Right atrium auricular region (tissue), 2 donors: ENCODE data around the gene VTN. TPM values are rescaled to one million over a fixed set of nuclear protein-coding genes. Genes with fewer than 3 reads are reported as not detected.
"Not testable (repeated sequence)": the region's sequence is repeated elsewhere in the genome, so short reads cannot be mapped to it uniquely, and the experiment has no call there.

Source experiments
- DNase-seq: peaks from one replicate; pipeline ENCODE4 v3.0.0-alpha.2; 2019; ENCODE audit warnings: low spot score
- H3K27ac ChIP-seq, 2 donors: fragments of 200-600 bp; sonication (generic); 1 replicate in 1 of 2; 2 replicates in 1 of 2; pipeline ENCODE4 v1.5.1; 2016 to 2019
- H3K27me3 ChIP-seq, 2 donors: fragments of 200-600 bp; sonication (generic); one replicate each; pipeline versions ENCODE4 v1.5.1 to v1.6.0; 2017 to 2019
- H3K36me3 ChIP-seq: fragments of 200-600 bp; sonication (generic); one replicate; pipeline ENCODE4 v1.5.1; 2016
- H3K4me1 ChIP-seq, 2 donors: fragments of 200-600 bp; sonication (generic); one replicate each; pipeline versions ENCODE4 v1.5.1 to v1.6.0; 2017 to 2019
- H3K4me3 ChIP-seq, 2 donors: fragments of 200-600 bp; sonication (generic); 1 replicate in 1 of 2; 2 replicates in 1 of 2; pipeline ENCODE4 v1.5.1; 2017 to 2019; ENCODE audit warnings: mild to moderate bottlenecking in 1 of 2, moderate library complexity in 1 of 2
- H3K9me3 ChIP-seq, 2 donors: fragments of 200-600 bp; sonication (generic); one replicate each; pipeline ENCODE4 v1.5.1; 2019
- CTCF ChIP-seq, 2 donors: fragments of 200-600 bp; sonication (generic); IDR thresholded peaks; one replicate each; pipeline ENCODE4 v1.5.1; 2019; ENCODE audit warnings: antibody characterized with exemption in 2 of 2
- total RNA-seq, 2 donors: library from RNA; depleted of rRNA; stranded (reverse); fragments of >200 nt; gene quantifications; one replicate each; pipeline ENCODE4 v1.1.0, GENCODE V29; 2016

Gene VTN
- total RNA-seq, 2 donors from 2014 or later, result 5.4 to 86.7 TPM

- peaks cover 88% of the 10 kb centered on the region for H3K36me3 ChIP-seq
- no peak overlapping the region for H3K27ac ChIP-seq
- DNase-seq, result no peak
- H3K4me1 ChIP-seq, result peaks cover 0 to 50% of the 10 kb centered on the region in 2 donors
- H3K4me3 ChIP-seq, result no peak overlapping the region
- no peaks in the 10 kb centered on the region for H3K27me3 ChIP-seq
- H3K9me3 ChIP-seq, result no peaks in the 10 kb centered on the region
- no peak for TF ChIP-seq CTCF (IDR thresholded peaks at IDR 0.05)
These were observed 26.6 kb downstream of the VTN start for GRCh38 chr17:28343491-28343932.

GRCh38 chr17:28342313-28342712, 27.8 kb downstream of the VTN start:
- Histone ChIP-seq H3K36me3 (peaks cover 76% of the 10 kb centered on the region), H3K4me3 (no peak overlapping the region), H3K27ac (no peak overlapping the region), H3K4me1 (peaks cover 0 to 56% of the 10 kb centered on the region in 2 donors), H3K9me3 (no peaks in the 10 kb centered on the region), H3K27me3 (no peaks in the 10 kb centered on the region)
- no peak for TF ChIP-seq CTCF (IDR thresholded peaks at IDR 0.05)
- no peak for DNase-seq

GRCh38 chr17:28341516-28341915, 28.6 kb downstream of the VTN start:
- no peak overlapping the region for H3K4me3 ChIP-seq
- H3K4me1 ChIP-seq, result peaks cover 0 to 56% of the 10 kb centered on the region in 2 donors
- no peak overlapping the region for H3K27ac ChIP-seq
- TF ChIP-seq CTCF (IDR thresholded peaks at IDR 0.05), result no peak
- H3K9me3 ChIP-seq, result no peaks in the 10 kb centered on the region
- no peaks in the 10 kb centered on the region for H3K27me3 ChIP-seq
- peaks cover 69% of the 10 kb centered on the region for H3K36me3 ChIP-seq
- DNase-seq, result no peak

GRCh38 chr17:28340374-28340773, 29.7 kb downstream of the VTN start:
- peaks cover 0 to 51% of the 10 kb centered on the region in 2 donors for H3K4me1 ChIP-seq
- TF ChIP-seq CTCF (IDR thresholded peaks at IDR 0.05), result no peak
- no peaks in the 10 kb centered on the region for H3K9me3 ChIP-seq
- H3K36me3 ChIP-seq, result peaks cover 59% of the 10 kb centered on the region
- no peak overlapping the region for H3K4me3 ChIP-seq
- no peak for DNase-seq
- no peaks in the 10 kb centered on the region for H3K27me3 ChIP-seq
- H3K27ac ChIP-seq, result no peak overlapping the region

GRCh38 chr17:28339431-28339830, 30.7 kb downstream of the VTN start:
- H3K4me1 ChIP-seq, result peaks cover 0 to 46% of the 10 kb centered on the region in 2 donors
- H3K36me3 ChIP-seq, result peaks cover 53% of the 10 kb centered on the region
- no peak for DNase-seq
- no peaks in the 10 kb centered on the region for H3K27me3 ChIP-seq
- H3K4me3 ChIP-seq, result no peak overlapping the region
- TF ChIP-seq CTCF (IDR thresholded peaks at IDR 0.05), result no peak
- H3K9me3 ChIP-seq, result no peaks in the 10 kb centered on the region
- H3K27ac ChIP-seq, result no peak overlapping the region

- peaks cover 0 to 52% of the 10 kb centered on the region in 2 donors for H3K4me1 ChIP-seq
- not testable (repeated sequence) for DNase-seq, H3K4me3 ChIP-seq, H3K27me3 ChIP-seq, H3K9me3 ChIP-seq
- H3K36me3 ChIP-seq, result peaks cover 47% of the 10 kb centered on the region
- peak overlapping the region; percentile 97 to 98 for H3K27ac ChIP-seq
These were observed 31.3 kb downstream of the VTN start for GRCh38 chr17:28338769-28339212.
